HG03039 (cell line): ENCODE measurements around the gene PIAS2.
"Not testable (repeated sequence)": the region's sequence is repeated elsewhere in the genome, so short reads cannot be mapped to it uniquely, and the experiment has no call there.

Source experiments
- ATAC-seq: cut with Tn5 transposase; IDR thresholded peaks from one replicate; pipeline ENCODE4 v1.9.1; 2021; ENCODE audit warnings: mild to moderate bottlenecking, moderate library complexity; ENCODE audit not compliant: unreplicated experiment

The PIAS2 gene, protein sequence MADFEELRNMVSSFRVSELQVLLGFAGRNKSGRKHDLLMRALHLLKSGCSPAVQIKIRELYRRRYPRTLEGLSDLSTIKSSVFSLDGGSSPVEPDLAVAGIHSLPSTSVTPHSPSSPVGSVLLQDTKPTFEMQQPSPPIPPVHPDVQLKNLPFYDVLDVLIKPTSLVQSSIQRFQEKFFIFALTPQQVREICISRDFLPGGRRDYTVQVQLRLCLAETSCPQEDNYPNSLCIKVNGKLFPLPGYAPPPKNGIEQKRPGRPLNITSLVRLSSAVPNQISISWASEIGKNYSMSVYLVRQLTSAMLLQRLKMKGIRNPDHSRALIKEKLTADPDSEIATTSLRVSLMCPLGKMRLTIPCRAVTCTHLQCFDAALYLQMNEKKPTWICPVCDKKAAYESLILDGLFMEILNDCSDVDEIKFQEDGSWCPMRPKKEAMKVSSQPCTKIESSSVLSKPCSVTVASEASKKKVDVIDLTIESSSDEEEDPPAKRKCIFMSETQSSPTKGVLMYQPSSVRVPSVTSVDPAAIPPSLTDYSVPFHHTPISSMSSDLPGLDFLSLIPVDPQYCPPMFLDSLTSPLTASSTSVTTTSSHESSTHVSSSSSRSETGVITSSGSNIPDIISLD

GRCh38 chr18:46917108-46917802 lies at the start of gene PIAS2, which contains the start of gene KATNAL2:
PIAS2 (minus strand) TSS chr18:46917507; CDS start chr18:46917345, 162 bp downstream.
KATNAL2 (plus strand) TSS chr18:46917602; CDS start chr18:46946873, 29,271 bp downstream.
- peak; percentile 90 for ATAC-seq

DNA sequence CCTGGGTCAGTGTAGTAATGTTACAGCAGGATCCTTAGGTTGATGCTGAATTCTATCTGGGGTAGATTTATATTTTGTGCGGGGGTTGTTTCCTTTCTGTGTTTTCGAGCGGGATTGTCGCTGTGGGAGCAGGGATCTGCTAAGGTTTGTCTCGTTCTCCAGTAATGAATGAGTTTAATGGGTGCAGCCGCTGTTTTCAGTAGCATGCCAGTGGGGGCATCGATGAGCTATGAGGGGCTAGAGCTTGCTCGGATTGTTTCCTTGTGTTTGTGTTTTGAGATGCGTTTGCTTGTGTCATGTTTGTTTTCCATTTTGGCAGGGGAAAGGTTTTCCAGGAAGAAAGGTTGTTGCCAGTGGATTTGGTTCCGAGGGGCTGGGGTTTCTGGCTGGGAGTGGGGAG lies 49.0 kb upstream of the PIAS2 start:
- ATAC-seq = not testable (repeated sequence)

DNA sequence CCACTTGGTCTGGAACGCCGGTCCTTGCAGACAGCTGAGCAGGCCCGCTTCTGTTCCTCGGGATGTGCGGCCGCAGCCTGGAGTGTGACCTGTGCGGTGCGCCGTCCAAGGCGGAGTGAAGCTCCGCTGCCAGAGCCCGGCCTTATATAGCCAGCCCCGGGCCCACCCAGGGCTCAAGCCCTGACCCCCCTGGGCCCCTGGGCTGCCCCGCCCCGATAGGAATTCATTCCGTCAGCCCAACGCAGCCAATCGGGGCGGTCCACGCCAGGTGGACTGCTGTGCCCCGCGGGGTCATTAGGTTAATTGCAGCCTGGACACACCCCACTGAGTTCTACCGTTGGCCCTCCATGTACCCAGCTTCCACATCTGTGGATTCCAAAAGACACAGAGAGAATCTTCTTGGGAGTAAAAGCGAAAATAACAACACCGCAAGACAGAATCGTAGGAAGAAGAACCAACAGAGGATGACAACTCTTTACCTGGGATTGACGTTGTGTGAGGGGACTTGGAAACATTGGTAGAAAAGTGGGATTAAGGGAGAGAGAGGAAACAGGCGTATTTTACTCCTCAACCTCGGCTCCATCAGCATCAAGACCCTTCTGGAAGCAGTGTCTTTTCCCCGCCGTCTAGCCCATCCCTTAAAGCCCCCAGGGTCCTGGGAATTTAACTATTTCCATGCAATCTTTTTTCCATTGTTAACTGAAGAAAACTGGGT lies 47.4 kb upstream of the PIAS2 start:
- ATAC-seq = not testable (repeated sequence)

- ATAC-seq = not testable (repeated sequence)
Observed at GRCh38 chr18:46963656-46964578, 46.6 kb upstream of the PIAS2 start.

DNA sequence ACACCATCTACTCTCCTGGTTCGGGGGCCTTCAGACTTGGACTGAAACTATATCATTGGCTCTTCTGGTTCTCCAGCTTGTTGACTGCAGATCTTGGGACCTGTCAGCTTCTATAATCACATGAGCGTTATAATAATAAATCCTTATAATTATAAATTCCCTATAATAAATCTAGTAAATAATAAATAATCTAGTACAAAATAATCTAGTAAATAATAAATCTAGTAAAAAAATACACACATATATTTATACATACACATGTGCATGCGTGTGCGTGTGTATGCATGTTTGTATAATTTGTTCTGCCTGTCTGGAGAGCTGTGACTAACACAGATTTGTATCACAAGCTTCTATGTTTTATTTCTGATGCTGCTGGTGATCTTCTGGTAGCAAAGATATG lies 40.9 kb upstream of the PIAS2 start:
- ATAC-seq = no peak

GRCh38 chr18:46953195-46953594 lies 35.9 kb upstream of the PIAS2 start:
- no peak for ATAC-seq

- ATAC-seq = no peak
Observed at GRCh38 chr18:46950064-46950656, 32.9 kb upstream of the PIAS2 start.

- peak; percentile 97 for ATAC-seq
Observed at GRCh38 chr18:46946656-46947282, 29.5 kb upstream of the PIAS2 start.

- no peak for ATAC-seq
Observed at GRCh38 chr18:46942646-46943045, 25.3 kb upstream of the PIAS2 start.

DNA sequence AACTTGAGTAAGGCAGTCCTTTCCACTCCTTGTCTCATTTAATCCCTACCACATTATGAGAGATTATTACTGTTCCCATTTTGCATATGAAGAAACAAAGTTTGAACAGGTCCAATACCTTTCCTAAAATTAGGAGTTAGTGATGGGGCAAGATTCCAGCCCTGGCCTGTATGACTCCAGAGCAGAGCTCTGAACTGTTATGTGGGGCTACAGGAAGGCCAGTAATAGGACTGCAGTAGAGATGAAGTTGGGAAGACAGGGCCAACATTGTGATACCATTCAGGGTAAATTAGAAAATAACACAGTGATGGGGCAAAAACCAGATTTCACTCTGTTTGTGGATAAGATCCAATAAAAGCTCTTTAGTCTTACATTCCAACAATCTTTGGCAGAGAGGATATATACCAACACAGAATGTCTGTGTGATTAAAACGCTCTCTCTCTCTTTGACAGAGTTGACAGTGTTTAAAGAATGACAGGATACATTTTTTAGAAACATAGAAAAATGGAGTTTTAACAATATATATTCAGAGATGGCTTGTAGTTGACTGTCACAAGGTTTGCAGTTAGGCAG lies 22.8 kb upstream of the PIAS2 start:
- no peak for ATAC-seq

GRCh38 chr18:46939337-46939963 lies 22.1 kb upstream of the PIAS2 start:
- no peak for ATAC-seq

DNA sequence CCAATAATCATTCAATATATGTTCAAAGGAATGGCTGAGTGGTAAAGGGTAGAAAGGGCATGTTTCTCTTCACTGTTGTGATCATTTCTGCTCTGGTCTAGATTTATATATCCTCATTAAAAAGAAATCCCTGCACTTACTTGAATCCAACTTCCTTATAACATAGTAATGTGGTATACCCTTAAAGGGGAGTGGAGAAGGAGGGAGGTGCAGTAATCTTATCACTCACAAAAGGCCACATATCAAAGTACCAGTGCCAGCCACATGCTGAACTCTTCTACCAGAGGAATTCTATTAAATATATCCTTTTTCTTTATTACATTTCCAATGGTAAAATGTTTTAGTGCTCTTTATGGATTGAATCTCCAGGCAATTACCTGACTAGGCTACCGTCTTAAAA lies 3.3 kb upstream of the PIAS2 start:
- no peak for ATAC-seq

- ATAC-seq = no peak
Observed at GRCh38 chr18:46920067-46920466, 2.8 kb upstream of the PIAS2 start.

GRCh38 chr18:46917803-46918600 lies 695 bp upstream of the PIAS2 start:
- ATAC-seq = no peak

DNA sequence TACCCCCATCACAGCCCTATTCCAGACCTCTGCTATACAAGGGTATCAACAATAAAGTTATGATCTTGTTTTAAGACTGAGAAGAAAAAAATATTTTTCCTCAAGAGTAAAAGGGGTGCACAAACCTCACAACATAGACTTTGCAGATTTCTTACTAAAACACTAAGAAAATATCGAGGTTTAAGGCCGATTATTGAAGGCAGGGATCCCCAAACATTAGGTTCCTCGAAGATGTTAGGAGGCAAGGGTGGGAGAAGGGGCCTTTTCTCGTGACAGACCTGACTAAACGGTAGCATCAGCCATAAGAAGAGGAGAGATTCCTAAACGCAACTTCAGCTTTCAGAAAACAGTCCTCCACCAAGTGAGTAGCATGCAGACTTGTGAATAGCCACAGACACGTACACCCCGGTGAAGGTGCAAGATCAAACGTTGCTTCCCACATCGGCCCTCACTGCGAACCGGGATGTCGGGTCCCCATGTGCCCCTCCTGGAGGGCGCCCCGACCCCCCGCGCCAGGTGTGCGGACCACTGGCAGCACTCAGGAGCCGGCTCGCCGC lies 678 bp downstream of the PIAS2 start:
- ATAC-seq = peak; percentile 35

- ATAC-seq = no peak
Observed at GRCh38 chr18:46915800-46916550, 1.3 kb downstream of the PIAS2 start.
